Stomach smooth muscle (tissue), 2 donors: ENCODE results near the gene LRIG3.
"Not testable (repeated sequence)": the region's sequence is repeated elsewhere in the genome, so short reads cannot be mapped to it uniquely, and the experiment has no call there.

Source experiments
- H3K27ac ChIP-seq: one replicate; pipeline ENCODE4 v1.7.0; 2013; ENCODE audit warnings: mild to moderate bottlenecking, low read length, inconsistent platforms
- H3K27me3 ChIP-seq, 2 donors: one replicate each; pipeline ENCODE4 v1.7.0; 2013; ENCODE audit warnings: low read length in 2 of 2; ENCODE audit not compliant: insufficient read depth in 2 of 2, control insufficient read depth in 1 of 2
- H3K36me3 ChIP-seq, 2 donors: one replicate each; pipeline ENCODE4 v1.7.0; 2013; ENCODE audit warnings: low read length in 2 of 2; ENCODE audit not compliant: control insufficient read depth in 2 of 2, insufficient read depth in 2 of 2
- H3K4me1 ChIP-seq: one replicate; pipeline ENCODE4 v1.7.0; 2013; ENCODE audit warnings: low read length; ENCODE audit not compliant: control insufficient read depth, insufficient read depth
- H3K4me3 ChIP-seq, 2 donors: one replicate each; pipeline ENCODE4 v1.7.0; 2013; ENCODE audit warnings: low read length in 2 of 2
- H3K9ac ChIP-seq, 2 donors: one replicate each; pipeline ENCODE4 v1.7.0; 2013; ENCODE audit warnings: low read length in 2 of 2, mild to moderate bottlenecking in 1 of 2
- H3K9me3 ChIP-seq, 2 donors: one replicate each; pipeline ENCODE4 v1.7.0; 2013; ENCODE audit warnings: low read length in 2 of 2; ENCODE audit not compliant: control insufficient read depth in 2 of 2
- donor health status: healthy.
- donor health status: Pancreatic carcinoma.

LRIG3 gene

DNA sequence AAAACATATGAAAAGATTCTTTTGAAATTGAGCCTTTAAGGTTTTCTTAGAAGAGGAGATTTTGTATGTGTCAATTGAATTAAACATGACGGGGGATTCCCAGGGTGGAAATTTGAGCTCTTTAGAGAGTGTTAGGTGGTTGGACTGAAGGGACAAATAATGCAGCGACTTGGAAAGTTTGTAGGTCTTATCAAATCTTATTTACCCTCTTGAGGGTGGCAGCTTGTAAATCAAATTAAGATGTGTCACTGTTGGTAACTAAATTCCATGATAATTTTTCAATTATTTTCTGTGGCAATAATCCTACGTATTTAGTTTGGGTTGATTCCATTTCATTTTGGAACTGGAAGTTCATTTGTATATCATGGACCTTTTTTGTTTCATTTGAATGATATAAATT lies 33.7 kb upstream of the LRIG3 start:
- H3K27ac ChIP-seq, result no peak overlapping the region

DNA sequence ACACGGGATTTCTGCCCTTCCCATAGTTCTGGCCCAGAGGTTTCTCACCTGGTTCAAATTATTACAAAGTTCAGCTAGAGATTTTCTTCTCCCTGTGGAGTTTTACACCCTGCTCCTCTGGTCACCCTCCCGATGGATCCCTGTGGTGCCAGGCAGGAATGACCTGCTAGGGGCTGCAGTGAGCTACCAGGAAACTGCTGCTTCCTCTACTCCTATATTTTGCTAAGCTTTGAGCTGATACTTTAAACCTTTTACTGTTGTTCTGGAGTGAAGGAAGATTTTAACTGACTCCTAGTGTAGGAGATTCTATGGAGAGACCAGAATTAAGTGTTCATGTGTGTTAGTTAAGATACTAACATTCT lies 30.4 kb upstream of the LRIG3 start:
- no peak overlapping the region for H3K9ac ChIP-seq
- H3K27ac ChIP-seq, result no peak overlapping the region
- H3K27me3 ChIP-seq, result no peaks in the 10 kb centered on the region
- no peak overlapping the region for H3K4me3 ChIP-seq
- H3K9me3 ChIP-seq, result no peaks in the 10 kb centered on the region
- H3K4me1 ChIP-seq, result no peaks in the 10 kb centered on the region
- H3K36me3 ChIP-seq, result no peaks in the 10 kb centered on the region

More for the DNA sequence above, 33.7 kb upstream of the LRIG3 start:
- Histone ChIP-seq H3K4me1 (no peaks in the 10 kb centered on the region), H3K9me3 (no peaks in the 10 kb centered on the region), H3K27me3 (no peaks in the 10 kb centered on the region), H3K9ac (no peak overlapping the region), H3K4me3 (no peak overlapping the region), H3K36me3 (no peaks in the 10 kb centered on the region)

DNA sequence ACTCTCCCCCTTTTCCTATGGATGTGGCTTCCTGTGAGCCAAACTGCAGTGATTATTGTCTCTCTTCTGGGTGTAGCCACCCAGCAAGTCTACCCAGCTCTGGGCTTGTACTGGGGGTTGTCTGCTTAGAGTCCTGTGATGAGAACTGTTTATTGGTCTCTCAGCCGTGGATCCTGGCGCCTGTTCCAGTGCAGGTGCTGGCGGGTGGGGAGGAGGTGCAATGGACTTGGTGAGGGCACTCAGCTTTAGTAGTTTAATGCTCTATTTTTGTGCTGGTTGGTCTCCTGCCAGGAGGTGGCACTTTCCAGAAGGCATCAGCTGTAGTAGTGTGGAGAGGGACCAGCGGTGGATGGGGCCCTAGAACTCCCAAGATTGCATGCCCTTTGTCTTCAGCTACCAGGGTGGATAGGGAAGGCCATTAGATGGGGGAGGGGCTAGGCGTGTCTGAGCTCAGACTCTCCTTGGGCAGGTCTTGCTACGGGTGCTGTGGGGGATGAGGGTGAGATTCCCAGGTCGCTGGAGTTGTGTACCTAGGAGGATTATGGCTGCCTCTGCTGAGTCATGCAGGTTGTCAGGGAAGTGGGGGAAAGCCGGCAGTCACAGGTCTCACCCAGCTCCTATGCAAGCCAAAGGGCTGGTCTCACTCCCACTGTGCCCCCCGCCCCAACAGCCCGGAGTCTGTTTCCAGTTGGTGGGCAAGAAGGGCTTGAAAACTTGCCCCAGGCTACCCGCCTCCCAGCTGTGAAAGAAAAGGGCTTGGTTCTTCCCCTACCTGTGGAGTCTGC lies 29.8 kb upstream of the LRIG3 start:
- not testable (repeated sequence) for H3K9me3 ChIP-seq, H3K27me3 ChIP-seq, H3K36me3 ChIP-seq, H3K27ac ChIP-seq, H3K4me3 ChIP-seq, H3K9ac ChIP-seq, H3K4me1 ChIP-seq

DNA sequence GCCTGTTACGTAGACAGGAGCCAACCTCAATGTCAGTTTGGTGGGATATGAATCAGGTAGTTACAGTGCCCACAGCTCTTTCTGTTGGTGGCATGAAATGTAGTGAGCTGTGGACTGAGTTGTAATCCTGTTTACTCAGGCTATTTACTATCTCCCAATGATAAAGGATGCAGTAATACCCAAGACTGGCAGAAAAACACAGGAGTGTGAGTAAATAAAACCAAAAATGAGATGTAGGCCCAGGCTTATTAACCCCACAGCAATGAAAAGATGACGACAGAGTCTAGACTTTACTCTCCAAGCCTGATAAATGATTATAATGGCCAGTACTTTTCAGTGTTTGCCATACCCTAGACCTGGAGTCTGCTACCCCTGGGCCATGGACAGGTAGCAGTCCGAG lies 22.8 kb upstream of the LRIG3 start:
- no peak overlapping the region for H3K27ac ChIP-seq
- no peak overlapping the region for H3K9ac ChIP-seq
- H3K36me3 ChIP-seq, result no peaks in the 10 kb centered on the region
- H3K9me3 ChIP-seq, result no peaks in the 10 kb centered on the region
- H3K4me1 ChIP-seq, result no peaks in the 10 kb centered on the region
- H3K4me3 ChIP-seq, result no peak overlapping the region
- no peaks in the 10 kb centered on the region for H3K27me3 ChIP-seq

DNA sequence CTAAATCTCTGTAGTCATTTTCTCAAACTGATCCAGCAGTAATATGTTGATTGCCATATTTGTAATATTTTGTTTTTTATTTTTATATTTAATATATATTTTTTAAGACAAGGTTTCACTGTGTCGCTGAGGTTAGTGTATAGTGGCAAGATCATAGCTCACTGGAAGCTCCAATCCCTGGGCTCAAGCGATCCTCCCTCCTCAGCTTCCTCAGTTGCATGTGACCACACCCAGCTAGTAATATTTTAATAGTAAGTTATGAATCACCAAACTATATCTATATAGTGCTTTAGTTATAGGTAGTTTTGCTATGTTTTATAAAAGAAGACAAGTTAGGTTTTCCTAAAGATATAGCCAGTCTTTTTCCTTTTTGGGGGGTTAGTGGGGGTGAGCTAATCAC lies 22.0 kb upstream of the LRIG3 start:
- Histone ChIP-seq H3K4me1 (no peaks in the 10 kb centered on the region), H3K9ac (no peak overlapping the region), H3K27me3 (no peaks in the 10 kb centered on the region), H3K27ac (no peak overlapping the region), H3K4me3 (no peak overlapping the region), H3K36me3 (no peaks in the 10 kb centered on the region), H3K9me3 (no peaks in the 10 kb centered on the region)

GRCh38 chr12:58939399-58940100 lies 19.2 kb upstream of the LRIG3 start:
- H3K9me3 ChIP-seq, result no peaks in the 10 kb centered on the region

GRCh38 chr12:58938440-58938839 lies 18.1 kb upstream of the LRIG3 start:
- no peak overlapping the region for H3K4me3 ChIP-seq
- H3K9ac ChIP-seq, result no peak overlapping the region
- H3K9me3 ChIP-seq, result no peaks in the 10 kb centered on the region
- no peak overlapping the region for H3K27ac ChIP-seq
- H3K4me1 ChIP-seq, result no peaks in the 10 kb centered on the region
- H3K27me3 ChIP-seq, result no peaks in the 10 kb centered on the region
- H3K36me3 ChIP-seq, result no peaks in the 10 kb centered on the region

More at GRCh38 chr12:58939399-58940100, 19.2 kb upstream of the LRIG3 start:
- no peaks in the 10 kb centered on the region for H3K27me3 ChIP-seq
- no peaks in the 10 kb centered on the region for H3K4me1 ChIP-seq
- H3K27ac ChIP-seq, result no peak overlapping the region
- no peak overlapping the region for H3K4me3 ChIP-seq
- no peaks in the 10 kb centered on the region for H3K36me3 ChIP-seq
- no peak overlapping the region for H3K9ac ChIP-seq

DNA sequence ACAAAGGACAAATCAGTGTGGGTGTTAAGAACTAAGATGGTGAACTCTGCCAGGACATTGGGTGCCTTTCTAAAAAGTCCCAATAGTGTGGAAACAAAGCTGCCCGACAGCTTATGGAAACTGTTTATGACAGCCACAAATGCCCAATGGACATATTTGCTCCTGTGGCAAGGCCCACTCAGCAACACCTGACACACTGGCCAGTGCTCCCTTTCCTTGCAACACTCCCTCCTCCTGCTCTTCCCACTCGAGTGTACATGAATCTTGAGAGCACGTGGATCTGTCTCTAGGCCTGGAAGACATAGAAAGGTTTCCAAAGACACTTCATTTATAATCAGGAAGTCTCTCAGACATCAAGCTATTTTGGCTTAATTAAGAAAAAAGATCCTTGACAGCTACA lies 14.2 kb upstream of the LRIG3 start:
- Histone ChIP-seq H3K4me1 (no peaks in the 10 kb centered on the region), H3K27ac (no peak overlapping the region), H3K9me3 (no peaks in the 10 kb centered on the region), H3K9ac (no peak overlapping the region), H3K4me3 (no peak overlapping the region), H3K27me3 (no peaks in the 10 kb centered on the region), H3K36me3 (no peaks in the 10 kb centered on the region)

DNA sequence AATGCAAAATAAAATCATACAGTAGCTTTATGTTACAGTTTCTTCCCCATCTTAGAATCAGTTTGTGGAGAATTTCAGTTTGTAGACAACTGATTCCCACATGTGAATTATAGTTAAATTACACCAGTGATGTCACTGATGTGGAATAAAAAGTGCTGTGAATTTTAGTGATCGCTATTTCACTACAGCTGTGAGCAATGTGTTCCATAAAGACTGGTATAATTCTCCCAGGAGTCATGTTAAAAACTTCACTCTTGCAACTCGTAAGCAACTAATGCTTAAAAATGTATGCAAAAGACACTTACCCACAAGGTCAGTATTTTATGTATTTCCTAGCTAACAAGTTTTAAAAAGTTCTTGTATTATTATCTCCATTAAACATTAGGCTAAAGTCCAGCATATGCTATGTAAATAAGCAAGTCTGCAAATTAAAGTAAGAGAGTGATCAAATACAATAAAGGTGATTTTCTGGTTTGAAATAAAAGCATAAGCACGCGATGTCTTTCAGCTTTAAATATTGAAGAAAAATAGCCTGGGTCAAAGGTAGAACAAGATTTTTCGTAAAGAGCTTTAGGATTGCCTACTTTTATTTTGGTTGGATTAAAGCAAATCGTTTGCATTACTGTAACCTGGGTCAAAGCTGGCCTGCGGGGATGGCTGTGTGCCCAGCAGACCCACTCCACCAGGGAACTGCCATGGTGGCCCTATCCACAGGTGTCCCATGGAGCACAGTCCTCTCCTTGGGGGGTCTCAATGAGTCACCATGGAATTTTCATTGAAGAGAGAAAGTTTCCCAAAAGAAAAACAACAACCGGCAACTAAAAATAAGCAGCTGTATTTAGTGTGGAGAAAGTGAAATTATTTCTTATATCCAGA lies 12.7 kb upstream of the LRIG3 start:
- Histone ChIP-seq H3K4me3 (no peak overlapping the region), H3K9me3 (no peaks in the 10 kb centered on the region), H3K27me3 (no peaks in the 10 kb centered on the region), H3K9ac (no peak overlapping the region), H3K4me1 (no peaks in the 10 kb centered on the region), H3K36me3 (no peaks in the 10 kb centered on the region), H3K27ac (no peak overlapping the region)

- Histone ChIP-seq H3K4me1 (no peaks in the 10 kb centered on the region), H3K9ac (no peak overlapping the region), H3K9me3 (no peaks in the 10 kb centered on the region), H3K27ac (no peak overlapping the region), H3K4me3 (no peak overlapping the region), H3K27me3 (no peaks in the 10 kb centered on the region), H3K36me3 (no peaks in the 10 kb centered on the region)
Measured at GRCh38 chr12:58931518-58931917, 11.2 kb upstream of the LRIG3 start.
